Measurements from ENCODE around the gene AKT3. TPM values are rescaled to one million over a fixed set of nuclear protein-coding genes. Genes with fewer than 3 reads are reported as not detected.

AKT3 gene
- total RNA-seq, 1 experiment from 2014 or later = 133 TPM

DNA sequence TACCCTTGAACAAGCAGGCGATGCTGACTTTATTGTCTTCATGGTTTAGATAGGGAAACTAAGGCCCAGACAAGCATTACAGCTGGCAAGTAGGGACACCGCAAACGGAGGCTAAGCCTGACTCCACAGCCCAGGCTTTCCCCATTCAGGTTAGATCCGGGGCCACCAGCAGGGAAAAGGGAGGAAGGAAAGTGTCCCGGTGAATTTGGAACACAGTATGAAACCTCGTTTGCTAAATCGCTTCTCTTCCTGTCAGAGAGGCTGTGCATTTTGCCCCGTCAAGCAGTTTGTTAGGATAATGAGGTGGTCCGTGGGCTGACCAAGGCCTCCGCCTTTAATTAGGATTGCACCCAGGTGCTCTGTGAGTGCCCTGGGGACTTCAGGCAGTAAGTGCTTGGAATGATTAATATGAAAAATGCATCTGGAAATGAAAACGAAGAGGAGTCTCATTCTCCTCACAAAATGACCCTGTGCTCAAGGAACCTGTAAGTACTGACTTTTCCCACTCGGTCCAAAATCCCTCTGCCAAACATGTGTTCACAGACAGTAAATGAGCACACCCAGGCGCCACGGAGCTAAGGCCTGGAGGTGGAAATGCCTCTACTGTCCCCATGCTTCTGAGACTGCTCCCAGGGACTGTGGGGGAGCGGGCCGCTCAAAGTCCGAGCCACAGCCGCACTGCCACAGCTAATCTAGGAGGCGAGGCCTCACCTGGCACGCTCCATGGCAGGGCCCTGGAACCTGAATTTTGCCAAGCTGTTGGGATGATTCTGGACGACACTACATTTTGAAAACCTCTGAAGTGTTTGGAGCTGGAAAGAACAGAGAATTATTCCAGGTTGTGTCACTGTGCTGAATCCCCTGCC, 360.1 kb downstream of the AKT3 start:
- Histone ChIP-seq H3K4me3 (no peak overlapping the region), H4K20me1 (ENCODE audit: insufficient read depth) (no peaks in the 10 kb centered on the region), H3K4me1 (replicated peaks; ENCODE audit: insufficient read depth) (no peaks in the 10 kb centered on the region), H3K9me3 (ENCODE audit: insufficient read depth, low read depth) (no peaks in the 10 kb centered on the region), H2AFZ (no peak overlapping the region), H3K9me2 (ENCODE audit: insufficient read depth) (no peaks in the 10 kb centered on the region), H3K36me3 (ENCODE audit: low read depth) (no peaks in the 10 kb centered on the region; the same call in 1 of the 2 replicates), H3F3A (ENCODE audit: insufficient read depth, low read depth) (no peaks in the 10 kb centered on the region), H3K4me2 (no peak overlapping the region), H3K79me2 (ENCODE audit: low read depth) (no peaks in the 10 kb centered on the region), H3K27ac (no peak overlapping the region), H3K27me3 (ENCODE audit: insufficient read depth, low read depth) (no peaks in the 10 kb centered on the region)
- TF ChIP-seq EZH2 (IDR thresholded peaks at IDR 0.05; ENCODE audit: low read depth) = no peak
- TF ChIP-seq, protein P1, sequence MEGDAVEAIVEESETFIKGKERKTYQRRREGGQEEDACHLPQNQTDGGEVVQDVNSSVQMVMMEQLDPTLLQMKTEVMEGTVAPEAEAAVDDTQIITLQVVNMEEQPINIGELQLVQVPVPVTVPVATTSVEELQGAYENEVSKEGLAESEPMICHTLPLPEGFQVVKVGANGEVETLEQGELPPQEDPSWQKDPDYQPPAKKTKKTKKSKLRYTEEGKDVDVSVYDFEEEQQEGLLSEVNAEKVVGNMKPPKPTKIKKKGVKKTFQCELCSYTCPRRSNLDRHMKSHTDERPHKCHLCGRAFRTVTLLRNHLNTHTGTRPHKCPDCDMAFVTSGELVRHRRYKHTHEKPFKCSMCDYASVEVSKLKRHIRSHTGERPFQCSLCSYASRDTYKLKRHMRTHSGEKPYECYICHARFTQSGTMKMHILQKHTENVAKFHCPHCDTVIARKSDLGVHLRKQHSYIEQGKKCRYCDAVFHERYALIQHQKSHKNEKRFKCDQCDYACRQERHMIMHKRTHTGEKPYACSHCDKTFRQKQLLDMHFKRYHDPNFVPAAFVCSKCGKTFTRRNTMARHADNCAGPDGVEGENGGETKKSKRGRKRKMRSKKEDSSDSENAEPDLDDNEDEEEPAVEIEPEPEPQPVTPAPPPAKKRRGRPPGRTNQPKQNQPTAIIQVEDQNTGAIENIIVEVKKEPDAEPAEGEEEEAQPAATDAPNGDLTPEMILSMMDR (conservative IDR thresholded peaks at IDR 0.05) = no peak
- ChIA-PET POLR2A (ENCODE audit: unreplicated experiment) (no interaction called here), CTCF (no interaction called here)
- no TSS peak for BruUV-seq (replicated peaks)
- no peak for DNase-seq
- intact Hi-C loops (cut with micrococcal nuclease; ENCODE audit: unreplicated experiment) = no loop called here

DNA sequence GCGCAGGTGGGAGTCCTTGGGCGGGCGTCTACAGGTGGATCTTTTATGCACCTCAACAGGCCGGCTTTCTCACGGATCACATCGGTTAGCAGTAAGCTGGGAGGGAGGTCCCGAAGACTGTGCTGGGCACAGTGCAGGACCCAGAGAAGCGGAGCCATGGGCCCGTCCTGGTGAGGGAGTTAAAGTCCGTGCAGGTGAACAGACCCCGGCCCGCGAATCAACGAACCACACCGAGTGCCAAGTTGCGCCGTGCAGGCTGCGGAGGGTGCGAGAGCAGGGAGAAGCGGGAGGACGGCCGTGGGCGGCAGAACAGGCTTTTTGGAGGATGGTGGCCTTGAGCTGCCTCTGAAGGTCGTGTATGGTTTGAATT, 360.9 kb downstream of the AKT3 start:
- Histone ChIP-seq H2AFZ (no peak overlapping the region), H3K27ac (no peak overlapping the region), H3K4me2 (no peak overlapping the region), H3K36me3 (ENCODE audit: low read depth) (no peaks in the 10 kb centered on the region), H3K9me2 (ENCODE audit: insufficient read depth) (no peaks in the 10 kb centered on the region), H3F3A (ENCODE audit: insufficient read depth, low read depth) (no peaks in the 10 kb centered on the region), H3K79me2 (ENCODE audit: low read depth) (no peaks in the 10 kb centered on the region), H3K4me1 (replicated peaks; ENCODE audit: insufficient read depth) (no peaks in the 10 kb centered on the region), H3K9me3 (ENCODE audit: insufficient read depth, low read depth) (no peaks in the 10 kb centered on the region), H4K20me1 (ENCODE audit: insufficient read depth) (no peaks in the 10 kb centered on the region), H3K27me3 (ENCODE audit: insufficient read depth, low read depth) (no peaks in the 10 kb centered on the region), H3K4me3 (no peak overlapping the region)
- TF ChIP-seq, protein P1 (conservative IDR thresholded peaks at IDR 0.05) = no peak
- no peak for TF ChIP-seq EZH2 (IDR thresholded peaks at IDR 0.05; ENCODE audit: low read depth)
- ChIA-PET POLR2A (ENCODE audit: unreplicated experiment) (no interaction called here), CTCF (no interaction called here)
- BruUV-seq (replicated peaks) = no TSS peak
- intact Hi-C loops (cut with micrococcal nuclease; ENCODE audit: unreplicated experiment) = no loop called here
- DNase-seq = no peak

DNA sequence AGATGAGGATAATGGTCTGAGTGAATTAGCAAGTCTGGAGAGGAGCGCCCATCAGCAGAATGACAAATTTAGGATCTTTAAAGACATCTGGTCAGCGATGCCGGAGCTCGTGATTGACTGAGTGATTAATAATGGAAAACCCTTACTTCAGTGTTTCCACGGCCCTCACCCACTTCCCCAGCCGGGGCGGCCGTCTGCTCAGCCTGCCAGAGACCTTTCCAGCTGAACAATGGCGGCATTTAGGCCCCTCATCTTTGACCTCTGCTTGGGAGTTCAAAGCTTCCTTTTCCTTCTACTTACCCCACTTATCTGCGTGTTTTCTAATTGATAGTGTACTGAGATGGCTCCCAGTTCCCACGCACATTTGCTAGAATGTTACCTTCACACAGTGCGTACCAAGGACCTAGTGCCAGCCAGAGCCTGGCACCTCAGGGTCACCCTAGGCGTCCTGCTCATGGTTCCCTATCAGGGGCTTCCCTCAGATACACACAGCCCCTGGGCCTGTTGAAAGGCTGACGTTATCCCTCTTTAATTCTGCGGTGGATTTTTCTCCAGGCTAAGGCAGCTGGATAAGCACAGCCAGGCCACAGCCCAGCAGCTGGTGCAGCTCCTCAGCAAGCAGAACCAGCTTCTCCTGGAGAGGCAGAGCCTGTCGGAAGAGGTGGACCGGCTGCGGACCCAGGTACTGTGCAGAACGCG, 361.4 kb downstream of the AKT3 start:
- Histone ChIP-seq H3K9me3 (ENCODE audit: insufficient read depth, low read depth) (no peaks in the 10 kb centered on the region), H3K79me2 (ENCODE audit: low read depth) (no peaks in the 10 kb centered on the region), H3K27ac (no peak overlapping the region), H3K27me3 (ENCODE audit: insufficient read depth, low read depth) (no peaks in the 10 kb centered on the region), H3F3A (ENCODE audit: insufficient read depth, low read depth) (no peaks in the 10 kb centered on the region), H3K4me2 (no peak overlapping the region), H3K4me1 (replicated peaks; ENCODE audit: insufficient read depth) (no peaks in the 10 kb centered on the region), H3K4me3 (no peak overlapping the region), H4K20me1 (ENCODE audit: insufficient read depth) (no peaks in the 10 kb centered on the region), H3K36me3 (ENCODE audit: low read depth) (no peaks in the 10 kb centered on the region), H3K9me2 (ENCODE audit: insufficient read depth) (no peaks in the 10 kb centered on the region), H2AFZ (no peak overlapping the region)
- intact Hi-C loops (cut with micrococcal nuclease; ENCODE audit: unreplicated experiment) = no loop called here
- CTCF ChIA-PET = no interaction called here
- no peak for DNase-seq
- TF ChIP-seq EZH2 (IDR thresholded peaks at IDR 0.05; ENCODE audit: low read depth) = no peak
- TF ChIP-seq, protein P1 (conservative IDR thresholded peaks at IDR 0.05) = no peak
- no TSS peak for BruUV-seq (replicated peaks)
- POLR2A ChIA-PET (ENCODE audit: unreplicated experiment) = no interaction called here

Measured in PC-9 (cell line).